Suprapubic skin (tissue), 4 donors: ENCODE results near the gene ZC3H15. TPM values are rescaled to one million over a fixed set of nuclear protein-coding genes. Genes with fewer than 3 reads are reported as not detected.

ENCODE experiments used
- DNase-seq, 2 donors: peaks; one replicate each; pipeline ENCODE4 v3.0.0-alpha.2; 2019; ENCODE audit warnings: low spot score in 2 of 2
- H3K27ac ChIP-seq: fragments of 200-600 bp; sonication (generic); one replicate; pipeline ENCODE4 v1.5.1; 2019
- H3K27me3 ChIP-seq: fragments of 200-600 bp; sonication (generic); one replicate; pipeline ENCODE4 v1.5.1; 2019
- H3K36me3 ChIP-seq: fragments of 200-600 bp; sonication (generic); one replicate; pipeline ENCODE4 v1.5.1; 2019
- H3K4me1 ChIP-seq: fragments of 200-600 bp; sonication (generic); one replicate; pipeline ENCODE4 v1.5.1; 2019
- H3K4me3 ChIP-seq: fragments of 200-600 bp; sonication (generic); one replicate; pipeline ENCODE4 v1.5.1; 2019; ENCODE audit warnings: mild to moderate bottlenecking
- H3K9me3 ChIP-seq: fragments of 200-600 bp; sonication (generic); one replicate; pipeline ENCODE4 v1.5.1; 2019
- EP300 ChIP-seq: sonication (generic); formaldehyde crosslinking; IDR thresholded peaks from one replicate; pipeline ENCODE4 v1.6.1; 2017; ENCODE audit warnings: antibody characterized with exemption
- POLR2A ChIP-seq, 2 donors: fragments of 450-650 bp; IDR thresholded peaks; one replicate each; pipeline ENCODE4 v1.6.1; 2017; ENCODE audit warnings: antibody characterized with exemption in 2 of 2, mild to moderate bottlenecking in 2 of 2, moderate library complexity in 2 of 2
- POLR2AphosphoS5 ChIP-seq, 3 donors: sonication (generic); formaldehyde crosslinking; IDR thresholded peaks; one replicate each; pipeline ENCODE4 v1.6.1; 2017; ENCODE audit warnings: antibody characterized with exemption in 3 of 3
- WGBS: methylation state at CpG from one replicate; pipeline ENCODE4 v1.1.5; 2018; 5-methylcytosine and 5-hydroxymethylcytosine counted together
- total RNA-seq, 4 donors: library from RNA; depleted of rRNA; stranded (reverse); fragments of >200 nt; gene quantifications; one replicate each; pipeline ENCODE4 v1.1.0, GENCODE V29; 2016
- TF ChIP-seq, protein P1 (sequence below), 2 donors: fragments of 200-600 bp in 1 of 2; fragments of 450-650 bp in 1 of 2; sonication (generic) in 1 of 2; IDR thresholded peaks; one replicate each; pipeline ENCODE4 v1.5.1; 2016 to 2019; ENCODE audit warnings: antibody characterized with exemption in 2 of 2, mild to moderate bottlenecking in 1 of 2, moderate library complexity in 1 of 2

ZC3H15 gene
- total RNA-seq, 4 donors from 2014 or later = 41.8 to 66.5 (median 51.4) TPM

GRCh38 chr2:186523791-186524190 lies 37.7 kb downstream of the ZC3H15 start:
- H3K4me1 ChIP-seq = no peaks in the 10 kb centered on the region
- H3K9me3 ChIP-seq = no peaks in the 10 kb centered on the region
- no peak overlapping the region for H3K27ac ChIP-seq
- no peak overlapping the region for H3K4me3 ChIP-seq
- peaks cover 8% of the 10 kb centered on the region for H3K36me3 ChIP-seq
- no peak for DNase-seq
- WGBS = 56% methylated on average over 1 of the region's 1 CpG
- TF ChIP-seq POLR2AphosphoS5 (IDR thresholded peaks at IDR 0.05) (no peak), EP300 (no peak), POLR2A (IDR thresholded peaks at IDR 0.05) (no peak)
- TF ChIP-seq, protein P1, sequence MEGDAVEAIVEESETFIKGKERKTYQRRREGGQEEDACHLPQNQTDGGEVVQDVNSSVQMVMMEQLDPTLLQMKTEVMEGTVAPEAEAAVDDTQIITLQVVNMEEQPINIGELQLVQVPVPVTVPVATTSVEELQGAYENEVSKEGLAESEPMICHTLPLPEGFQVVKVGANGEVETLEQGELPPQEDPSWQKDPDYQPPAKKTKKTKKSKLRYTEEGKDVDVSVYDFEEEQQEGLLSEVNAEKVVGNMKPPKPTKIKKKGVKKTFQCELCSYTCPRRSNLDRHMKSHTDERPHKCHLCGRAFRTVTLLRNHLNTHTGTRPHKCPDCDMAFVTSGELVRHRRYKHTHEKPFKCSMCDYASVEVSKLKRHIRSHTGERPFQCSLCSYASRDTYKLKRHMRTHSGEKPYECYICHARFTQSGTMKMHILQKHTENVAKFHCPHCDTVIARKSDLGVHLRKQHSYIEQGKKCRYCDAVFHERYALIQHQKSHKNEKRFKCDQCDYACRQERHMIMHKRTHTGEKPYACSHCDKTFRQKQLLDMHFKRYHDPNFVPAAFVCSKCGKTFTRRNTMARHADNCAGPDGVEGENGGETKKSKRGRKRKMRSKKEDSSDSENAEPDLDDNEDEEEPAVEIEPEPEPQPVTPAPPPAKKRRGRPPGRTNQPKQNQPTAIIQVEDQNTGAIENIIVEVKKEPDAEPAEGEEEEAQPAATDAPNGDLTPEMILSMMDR (IDR thresholded peaks at IDR 0.05) = no peak
- no peaks in the 10 kb centered on the region for H3K27me3 ChIP-seq

DNA sequence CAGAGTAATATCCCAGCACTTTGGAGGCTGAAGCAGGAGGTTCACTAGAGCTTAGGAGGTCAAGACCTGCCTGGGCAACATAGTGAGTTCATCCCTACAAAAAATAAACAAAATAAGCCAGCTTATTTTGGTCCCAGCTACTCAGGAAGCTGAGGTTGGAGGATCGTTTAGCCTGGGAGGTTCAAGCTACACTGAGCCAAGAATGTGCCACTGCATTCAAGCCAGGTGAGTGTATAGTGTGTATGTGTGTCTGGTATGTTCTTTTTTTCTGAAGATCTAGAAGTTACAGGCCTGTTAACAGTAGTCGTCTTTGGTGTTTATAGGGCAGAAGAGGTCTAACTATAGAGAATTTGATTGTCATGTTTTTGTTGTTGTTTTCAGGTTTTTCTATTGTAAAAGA lies 40.2 kb downstream of the ZC3H15 start:
- H3K9me3 ChIP-seq = no peaks in the 10 kb centered on the region
- TF ChIP-seq EP300 (no peak), POLR2AphosphoS5 (IDR thresholded peaks at IDR 0.05) (no peak), POLR2A (IDR thresholded peaks at IDR 0.05) (no peak)
- TF ChIP-seq, protein P1 (IDR thresholded peaks at IDR 0.05) = no peak
- WGBS = 64% methylated on average over 2 of the region's 2 CpGs

GRCh38 chr2:186530314-186530713 lies 44.3 kb downstream of the ZC3H15 start:
- Histone ChIP-seq H3K36me3 (no peaks in the 10 kb centered on the region), H3K9me3 (no peaks in the 10 kb centered on the region), H3K27ac (no peak overlapping the region), H3K4me1 (peaks cover 2% of the 10 kb centered on the region), H3K4me3 (no peak overlapping the region), H3K27me3 (no peaks in the 10 kb centered on the region)
- WGBS = 80% methylated on average over 3 of the region's 3 CpGs
- DNase-seq = no peak
- TF ChIP-seq POLR2A (IDR thresholded peaks at IDR 0.05) (no peak), POLR2AphosphoS5 (IDR thresholded peaks at IDR 0.05) (no peak), EP300 (no peak)
- TF ChIP-seq, protein P1 (IDR thresholded peaks at IDR 0.05) = no peak

More for the DNA sequence above, 40.2 kb downstream of the ZC3H15 start:
- H3K27ac ChIP-seq = no peak overlapping the region
- no peak for DNase-seq
- H3K36me3 ChIP-seq = peaks cover under 1% of the 10 kb centered on the region
- H3K27me3 ChIP-seq = no peaks in the 10 kb centered on the region
- no peak overlapping the region for H3K4me3 ChIP-seq
- no peaks in the 10 kb centered on the region for H3K4me1 ChIP-seq

- no peak overlapping the region for H3K4me3 ChIP-seq
- no peaks in the 10 kb centered on the region for H3K9me3 ChIP-seq
- H3K27me3 ChIP-seq = no peaks in the 10 kb centered on the region
- no peak overlapping the region for H3K27ac ChIP-seq
- TF ChIP-seq, protein P1 (IDR thresholded peaks at IDR 0.05) = no peak
- TF ChIP-seq POLR2AphosphoS5 (IDR thresholded peaks at IDR 0.05) (no peak), EP300 (no peak), POLR2A (IDR thresholded peaks at IDR 0.05) (no peak)
- DNase-seq = no peak
- peaks cover 2% of the 10 kb centered on the region for H3K4me1 ChIP-seq
- no peaks in the 10 kb centered on the region for H3K36me3 ChIP-seq
These were observed 45.3 kb downstream of the ZC3H15 start for GRCh38 chr2:186531257-186531775.

GRCh38 chr2:186532891-186533290 lies 46.8 kb downstream of the ZC3H15 start:
- Histone ChIP-seq H3K27ac (no peak overlapping the region), H3K27me3 (no peaks in the 10 kb centered on the region), H3K4me1 (peaks cover 2% of the 10 kb centered on the region), H3K4me3 (no peak overlapping the region), H3K36me3 (no peaks in the 10 kb centered on the region), H3K9me3 (no peaks in the 10 kb centered on the region)
- TF ChIP-seq, protein P1 (IDR thresholded peaks at IDR 0.05) = no peak
- TF ChIP-seq POLR2A (IDR thresholded peaks at IDR 0.05) (no peak), POLR2AphosphoS5 (IDR thresholded peaks at IDR 0.05) (no peak), EP300 (no peak)
- no peak for DNase-seq
- WGBS = 52% methylated on average over 1 of the region's 1 CpG
